HG03457 (cell line): ENCODE data around the gene ATG9B.

Source experiments
- ATAC-seq: cut with Tn5 transposase; IDR thresholded peaks from one replicate; pipeline ENCODE4 v1.9.1; 2021; ENCODE audit warnings: moderate number of reproducible peaks; ENCODE audit not compliant: unreplicated experiment

ATG9B gene

DNA sequence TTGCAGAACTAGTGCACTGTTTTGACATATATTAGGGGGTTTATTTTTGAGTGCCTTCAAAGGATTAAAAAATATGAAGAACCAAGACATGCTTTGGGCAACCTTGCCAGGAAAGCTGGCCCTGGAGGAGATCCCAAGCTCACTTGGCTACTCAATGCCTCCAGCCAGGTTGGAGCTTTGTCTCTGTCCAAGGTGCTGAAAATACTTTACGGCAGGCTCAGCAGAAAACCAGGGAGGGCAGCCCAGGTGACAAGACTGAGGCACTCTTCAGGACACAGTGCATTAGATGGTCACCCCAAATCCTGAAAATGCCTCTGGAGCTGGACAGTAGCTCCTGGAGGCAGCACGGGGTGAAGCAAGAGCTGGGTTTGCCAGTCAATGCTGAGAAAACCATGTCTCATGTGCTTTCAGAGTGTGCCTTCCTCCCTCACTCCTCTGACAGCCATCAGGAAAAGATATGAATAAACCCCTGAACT, 40.4 kb downstream of the ATG9B start:
- no peak for ATAC-seq

DNA sequence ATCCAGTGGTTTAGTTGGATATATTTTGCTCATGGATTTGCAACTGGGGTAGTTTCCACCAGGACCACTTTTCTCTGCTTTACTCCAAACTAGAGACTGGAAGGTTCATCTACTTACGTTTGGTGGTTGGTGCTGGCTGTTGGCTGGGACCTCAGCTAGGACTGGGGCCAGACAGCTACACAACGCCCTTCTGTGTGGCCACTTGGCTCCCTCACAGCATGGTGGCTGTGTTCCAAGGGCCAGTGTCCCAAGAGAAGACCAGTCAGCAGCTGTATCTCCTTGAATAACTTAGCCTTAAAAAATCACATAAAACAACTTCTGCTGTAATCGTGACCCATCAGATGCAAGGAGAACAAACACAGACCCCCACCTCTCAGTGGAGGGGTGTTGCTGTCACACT, 41.9 kb downstream of the ATG9B start:
- no peak for ATAC-seq

DNA sequence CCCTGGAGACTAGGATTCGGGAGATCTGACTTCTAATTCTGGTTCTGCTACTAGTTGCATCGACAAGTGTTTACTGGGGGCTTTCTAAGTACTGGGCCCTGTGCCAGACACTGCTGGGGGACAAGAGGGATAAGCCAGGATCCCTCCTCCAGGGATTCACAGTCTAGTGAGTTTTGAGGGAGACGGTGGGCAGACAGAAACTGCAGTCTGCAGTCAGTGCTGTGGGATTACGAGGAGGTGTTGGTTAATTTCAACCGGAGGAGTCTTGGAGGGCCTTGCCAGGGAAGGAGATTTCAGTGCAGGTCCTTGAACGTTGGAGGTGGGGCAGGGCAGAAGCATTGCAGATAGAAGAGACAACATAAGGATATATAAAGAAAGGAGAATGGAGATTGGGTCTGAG, 42.6 kb downstream of the ATG9B start:
- ATAC-seq = no peak

DNA sequence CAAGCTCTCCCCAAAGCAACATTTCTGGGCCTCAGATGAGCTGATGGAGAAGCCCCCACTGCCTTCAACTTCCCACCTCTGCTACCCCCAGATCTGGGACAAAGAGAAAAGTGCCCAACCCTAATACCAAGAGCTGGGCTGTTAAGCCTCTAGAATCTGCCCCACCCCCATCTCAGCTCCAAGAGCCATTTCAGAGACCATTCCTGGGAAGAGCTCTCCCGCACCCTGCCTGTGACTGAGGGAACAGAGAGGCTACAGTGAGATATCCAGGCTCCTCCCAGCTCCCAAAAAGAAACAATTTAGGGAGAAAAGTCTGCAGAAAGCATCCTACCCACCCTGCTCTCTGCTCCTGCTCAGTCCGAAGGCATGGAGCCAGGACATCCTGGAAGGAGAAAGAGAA, 43.6 kb downstream of the ATG9B start:
- no peak for ATAC-seq

DNA sequence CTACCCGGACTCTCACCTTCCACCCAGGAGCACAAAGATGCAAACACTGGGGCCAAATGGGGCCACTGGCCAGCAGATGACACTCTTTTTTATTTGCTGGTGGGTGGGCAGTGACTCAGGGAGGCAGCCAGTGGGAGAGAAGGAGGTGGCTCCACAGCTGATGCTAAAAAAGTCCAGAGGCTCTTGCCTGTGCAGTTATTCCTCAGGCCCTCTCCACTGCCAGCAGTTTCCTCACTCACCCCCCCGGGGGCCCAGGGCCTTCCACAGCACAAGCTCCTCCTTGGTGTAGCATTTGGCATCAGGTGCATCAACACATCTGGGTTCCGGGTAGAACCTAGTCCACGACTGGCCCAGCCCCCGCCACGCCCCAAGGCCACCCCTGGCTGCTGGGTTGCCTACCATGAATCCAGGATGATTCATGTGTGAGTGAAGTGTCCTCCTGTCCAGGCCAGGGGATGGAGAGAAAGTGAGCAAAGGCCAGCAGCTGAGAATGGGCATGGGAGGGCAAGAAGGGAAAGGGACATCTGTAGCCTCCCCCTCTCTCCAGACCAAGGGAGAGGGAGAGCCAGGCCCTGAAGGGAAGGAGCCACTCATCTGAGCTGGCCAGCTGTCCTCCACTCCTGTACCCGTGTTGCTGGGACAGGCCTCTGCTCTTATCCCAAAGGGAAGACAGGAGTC, 44.4 kb downstream of the ATG9B start:
- no peak for ATAC-seq

DNA sequence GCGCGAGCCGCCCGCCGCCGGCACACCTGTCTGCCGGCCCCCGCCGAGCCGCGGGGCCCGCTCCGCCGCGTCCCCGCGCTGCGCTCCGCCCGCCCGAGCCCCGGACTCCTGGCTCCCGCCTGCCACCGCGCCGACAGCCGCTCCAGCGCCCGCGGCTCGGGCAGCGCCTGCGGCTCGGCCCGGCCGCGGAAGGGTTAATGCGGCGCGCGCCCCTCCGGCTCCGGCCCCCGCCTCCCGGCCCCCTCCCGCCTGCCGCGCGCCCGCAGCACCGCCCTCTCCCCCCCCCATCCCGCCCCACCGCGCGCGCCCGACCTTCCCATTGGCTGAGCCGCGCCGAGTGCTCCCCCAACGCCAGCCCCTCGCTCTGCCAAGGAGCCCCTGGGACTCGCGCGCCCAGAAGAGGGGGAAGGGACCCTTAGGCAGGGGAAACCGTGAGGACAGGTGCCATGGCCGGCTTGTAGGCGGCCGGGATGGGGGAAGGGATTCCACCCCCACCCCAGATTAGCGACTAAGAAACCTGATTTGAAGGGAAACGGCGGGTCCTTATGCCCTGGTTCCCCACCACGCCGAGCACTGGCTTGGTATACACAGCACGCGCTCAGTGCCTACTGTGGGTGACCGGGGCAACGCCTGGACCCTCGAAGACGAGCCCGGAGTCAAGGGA, 46.0 kb downstream of the ATG9B start, which contains the start of gene KCNH2:
KCNH2 (minus strand) TSS at position 196 of the 664 bp plus-strand sequence. CDS start 408 bp downstream, outside the sequence.
- ATAC-seq = no peak

DNA sequence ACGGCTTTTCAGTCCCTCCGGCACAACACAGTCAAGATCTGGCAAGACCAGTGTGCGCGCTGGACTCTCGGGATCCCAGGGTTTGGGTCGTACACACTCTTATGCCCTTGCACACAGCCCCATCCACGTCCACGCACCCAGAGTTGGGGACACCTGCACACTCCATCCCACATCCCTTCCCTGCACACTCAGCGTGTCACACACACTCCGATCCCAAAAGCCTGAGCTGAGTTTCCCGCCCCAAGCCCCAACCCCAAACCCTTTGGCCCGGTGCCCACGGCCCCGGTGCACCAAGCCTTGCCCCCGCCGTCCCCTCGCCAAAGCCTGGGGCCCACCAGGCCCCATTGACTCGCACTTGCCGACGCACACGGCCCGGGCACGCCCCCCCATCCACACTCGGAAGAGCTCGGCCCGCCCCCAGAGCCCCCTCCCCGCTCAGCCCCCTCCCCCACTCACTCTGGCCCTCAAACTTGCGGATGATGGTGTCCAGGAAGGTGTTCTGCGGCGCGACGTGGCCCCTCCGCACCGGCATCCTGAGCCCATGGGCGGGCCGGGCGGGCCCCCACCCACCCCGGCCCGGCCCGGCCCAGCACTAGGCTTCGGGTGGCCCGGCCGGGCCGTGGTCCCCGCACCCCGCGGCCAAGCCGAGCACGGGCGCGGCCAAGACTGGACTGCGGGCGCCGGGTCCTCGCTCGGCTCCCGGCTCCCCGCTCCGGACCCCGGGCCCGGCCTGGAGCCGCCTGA, 46.7 kb downstream of the ATG9B start:
- ATAC-seq = no peak

DNA sequence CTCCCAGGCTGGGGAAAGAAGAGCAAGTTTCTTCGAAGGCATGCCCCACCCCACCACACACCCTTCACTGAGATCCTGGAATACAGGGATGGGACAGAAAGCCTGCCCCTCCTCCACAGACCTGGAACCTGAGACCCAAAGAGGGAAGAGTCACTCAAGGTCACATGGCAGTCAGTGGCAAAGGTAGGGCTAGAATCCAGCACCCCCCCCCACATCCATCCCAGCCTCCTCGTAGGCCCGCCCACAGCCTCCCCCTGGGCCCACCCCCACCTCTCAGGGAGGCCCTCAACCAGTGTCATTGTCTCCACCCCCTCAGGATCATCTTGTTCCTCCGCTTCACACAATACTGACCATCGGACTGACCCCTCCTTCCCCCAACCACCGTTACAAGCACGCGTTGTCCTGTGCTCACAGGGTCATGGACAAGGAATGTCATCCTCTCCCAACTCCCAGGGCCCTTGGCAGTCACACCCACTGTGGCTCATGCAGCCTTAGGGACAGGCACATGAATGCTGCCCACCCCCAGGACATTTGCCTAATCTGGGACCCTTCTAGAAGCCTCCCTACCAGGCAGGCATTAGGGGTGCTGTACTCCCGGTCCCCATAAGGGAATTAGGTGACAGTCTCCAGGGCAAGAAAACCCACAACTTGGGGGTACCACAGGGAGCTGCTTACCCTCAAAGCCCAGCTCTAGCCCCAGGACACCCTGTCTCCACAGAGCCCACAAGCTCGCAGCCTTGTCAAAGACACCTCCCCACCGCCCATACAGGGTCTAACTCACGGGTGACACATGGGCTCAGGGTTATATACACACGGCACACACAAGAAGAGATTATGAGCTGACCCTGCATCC, 47.5 kb downstream of the ATG9B start:
- ATAC-seq = no peak

DNA sequence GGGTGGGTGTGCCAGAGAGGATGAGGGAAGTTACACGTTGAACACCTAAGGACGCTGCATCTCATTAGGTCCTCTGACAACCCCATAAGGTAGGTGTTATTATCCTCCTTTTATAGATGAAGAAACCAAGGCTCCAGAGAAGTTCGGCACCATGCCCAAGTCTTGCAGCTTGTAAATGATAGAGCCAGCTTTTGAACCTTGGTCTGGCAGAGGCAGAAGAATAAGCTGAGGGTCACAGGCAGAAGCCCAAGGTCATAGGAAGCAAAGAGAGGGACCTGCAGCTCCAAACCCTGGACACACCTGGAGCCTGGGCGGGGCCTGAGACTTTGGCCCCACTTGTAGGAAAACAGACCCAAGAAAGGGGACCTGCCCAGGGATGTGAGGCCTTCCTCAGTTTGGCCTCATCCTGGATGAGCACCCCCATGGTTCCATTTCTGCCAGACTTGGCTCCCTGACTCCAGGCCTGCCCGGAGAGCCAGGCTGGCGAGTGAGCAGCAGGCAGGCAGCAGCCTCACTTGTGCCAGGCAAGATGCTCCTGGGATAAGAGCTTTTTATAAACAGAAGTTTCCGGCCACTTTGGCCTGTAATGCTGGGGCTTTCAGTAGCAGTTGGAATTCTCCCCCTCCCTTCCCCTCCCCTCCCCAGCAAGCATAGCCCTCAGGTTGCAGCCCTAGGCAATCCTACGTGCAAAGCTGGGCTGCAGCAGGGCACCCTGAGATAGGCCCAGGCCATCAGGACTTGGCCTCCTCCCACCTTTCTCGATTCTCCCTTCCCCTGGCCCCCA, 48.6 kb downstream of the ATG9B start:
- no peak for ATAC-seq

DNA sequence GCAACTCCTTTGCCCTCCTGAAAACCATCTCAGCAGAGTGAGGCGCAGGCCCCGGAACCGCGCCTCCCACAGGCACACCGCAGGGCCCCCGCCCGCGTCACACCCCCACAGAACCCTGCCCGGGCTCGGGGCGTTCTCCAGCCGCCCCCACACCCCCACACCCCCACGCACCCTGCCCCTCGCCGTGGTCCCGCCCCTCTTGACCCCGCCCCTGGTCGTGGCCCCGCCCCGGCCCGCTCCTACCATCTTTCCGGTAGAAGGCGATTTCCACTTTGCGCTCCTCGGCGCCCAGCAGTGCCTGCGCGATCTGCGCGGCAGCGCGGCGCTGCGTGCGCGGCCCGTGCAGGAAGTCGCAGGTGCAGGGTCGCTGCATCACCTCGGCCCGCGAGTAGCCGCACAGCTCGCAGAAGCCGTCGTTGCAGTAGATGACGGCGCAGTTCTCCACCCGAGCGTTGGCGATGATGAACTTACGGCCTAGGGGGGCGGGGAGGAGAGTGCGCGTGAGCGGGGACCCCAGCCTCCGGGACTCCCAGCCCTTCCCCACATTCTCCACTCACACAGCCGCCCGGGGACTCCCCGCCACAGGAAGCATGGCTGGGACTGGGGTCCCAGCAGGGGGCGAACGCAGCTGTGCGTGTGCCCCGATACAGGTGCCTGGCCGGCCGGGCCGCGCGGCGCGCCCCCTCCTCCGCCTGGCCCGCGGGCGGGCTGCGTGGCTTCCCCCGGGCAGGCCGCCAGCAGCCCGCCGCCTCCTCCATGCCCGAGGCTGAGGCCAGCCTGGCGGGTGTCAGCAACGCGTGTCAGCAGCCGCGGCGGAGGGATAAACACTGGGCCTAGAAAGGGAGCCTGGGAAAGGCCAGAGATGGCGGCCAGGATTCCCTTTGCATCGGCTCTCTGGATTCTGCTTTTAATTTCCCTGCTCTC, 49.6 kb downstream of the ATG9B start:
- ATAC-seq = peak; percentile 47

DNA sequence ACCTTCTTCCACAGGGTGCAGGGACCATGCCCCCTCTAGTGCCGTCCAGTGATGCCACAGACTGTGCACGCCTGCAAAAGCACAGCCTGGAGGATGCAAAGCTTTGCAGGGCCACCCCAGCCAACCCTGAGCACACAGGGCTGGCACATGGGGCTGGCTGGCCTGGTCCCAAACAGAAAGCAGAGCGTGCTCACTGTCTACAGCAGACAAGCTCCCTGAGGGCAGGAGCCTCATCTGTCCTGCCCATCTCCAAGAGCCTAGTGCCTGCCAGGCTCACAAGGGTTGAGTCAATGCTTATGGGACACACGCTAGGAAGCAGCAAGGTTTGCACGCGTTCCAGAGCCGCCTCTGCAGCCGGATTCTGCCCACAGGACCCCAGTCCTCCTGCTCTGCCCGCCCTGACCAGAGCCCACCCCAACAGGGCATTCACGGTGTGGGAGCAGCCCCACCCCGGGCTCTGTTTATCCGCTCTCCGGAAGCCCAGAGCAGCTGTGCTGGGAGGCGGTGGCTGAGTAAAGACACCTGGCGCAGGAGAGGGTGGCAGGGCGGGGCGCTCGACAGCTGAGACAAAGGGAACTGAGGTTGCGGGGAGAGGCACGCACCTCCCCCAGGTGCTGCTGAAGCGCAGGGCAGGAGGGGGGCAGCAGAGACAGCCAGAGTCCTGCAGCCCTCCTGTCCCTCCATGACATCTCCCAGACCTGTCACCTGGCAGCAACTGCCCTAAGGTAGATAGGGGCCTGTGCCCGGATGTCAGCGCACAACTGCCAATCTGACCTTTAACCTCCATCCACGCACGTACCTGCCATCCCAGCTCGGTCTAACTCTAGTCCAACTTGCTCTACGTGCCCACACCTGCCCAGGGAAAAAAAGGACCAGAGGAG, 50.5 kb downstream of the ATG9B start:
- ATAC-seq = no peak

DNA sequence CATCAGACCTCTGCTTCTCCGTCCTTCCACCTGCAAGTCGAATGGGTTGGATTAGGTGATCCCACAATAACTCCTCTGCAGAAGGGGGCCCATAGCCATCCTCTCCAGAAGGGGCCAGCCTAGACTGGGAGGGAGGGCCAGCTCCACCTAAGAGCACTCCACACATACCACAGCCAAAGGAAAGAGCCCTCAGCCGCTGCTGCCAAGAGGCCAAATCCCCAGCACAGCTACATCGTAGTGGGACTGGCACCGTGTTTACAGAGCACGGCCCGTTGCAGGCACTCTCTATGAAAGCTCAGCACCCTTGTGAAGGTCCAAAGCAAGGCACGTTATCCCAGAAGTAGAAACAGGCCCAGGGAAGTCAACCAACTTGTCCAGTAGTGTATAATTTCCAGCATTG, 51.6 kb downstream of the ATG9B start:
- no peak for ATAC-seq

DNA sequence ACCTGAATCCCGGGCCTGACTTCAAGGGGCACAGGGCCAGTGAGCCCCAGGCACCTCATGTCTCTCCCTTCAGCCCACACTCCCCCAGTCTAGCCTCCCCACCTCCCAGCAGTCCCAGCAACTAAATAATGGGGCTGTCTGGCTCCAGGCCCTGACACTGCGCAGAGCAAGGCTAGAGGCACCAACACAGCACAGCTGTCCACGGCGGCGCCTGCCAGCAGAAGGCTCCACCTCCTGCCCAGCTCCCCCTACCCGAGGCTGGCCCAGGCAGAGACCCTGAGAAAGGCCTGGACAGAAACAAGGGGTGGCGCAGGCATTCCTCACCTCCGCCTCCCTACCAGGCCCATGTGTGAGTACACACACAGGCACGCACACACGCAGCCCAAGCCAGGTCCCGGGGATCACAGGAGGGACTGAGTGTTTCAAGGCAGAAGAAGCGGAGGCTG, 52.2 kb downstream of the ATG9B start:
- ATAC-seq = no peak

DNA sequence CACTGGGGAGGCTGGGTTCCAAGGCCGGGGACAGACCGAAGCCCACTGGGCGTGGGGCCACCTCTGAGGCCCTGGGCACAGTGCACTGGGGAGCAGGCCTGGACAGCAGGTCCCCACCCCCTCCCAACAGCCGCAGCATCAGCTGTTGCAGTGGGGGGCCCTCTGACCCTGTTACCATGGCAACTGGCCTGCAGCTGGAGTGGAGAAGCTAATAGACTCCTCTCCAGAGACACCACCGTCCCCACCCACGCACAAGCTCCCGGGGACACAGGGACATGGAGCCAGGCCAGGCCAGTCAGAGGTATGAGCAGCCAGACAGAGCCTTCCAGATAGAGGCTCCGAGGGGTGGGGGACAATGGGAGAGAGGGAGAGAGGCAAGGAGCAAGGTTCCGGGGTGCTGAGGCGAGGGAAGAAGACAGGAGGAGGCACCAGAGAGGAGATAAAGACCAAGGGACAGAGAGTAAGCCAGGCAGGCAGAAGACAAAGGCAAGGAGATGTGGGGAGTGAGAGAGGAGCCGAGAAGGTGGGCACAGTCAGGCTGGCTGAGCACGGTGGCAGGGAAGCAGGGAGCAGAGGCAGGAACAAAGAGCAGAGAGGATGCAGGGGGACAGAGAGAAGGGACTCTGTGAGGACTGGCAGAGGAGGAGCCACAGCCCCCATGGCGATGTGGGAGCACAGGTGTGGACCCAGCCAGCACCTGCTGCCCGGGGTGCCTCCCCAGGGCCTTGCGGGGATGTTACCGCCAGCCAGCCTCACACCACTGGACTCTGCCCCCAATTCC, 52.9 kb downstream of the ATG9B start:
- no peak for ATAC-seq

DNA sequence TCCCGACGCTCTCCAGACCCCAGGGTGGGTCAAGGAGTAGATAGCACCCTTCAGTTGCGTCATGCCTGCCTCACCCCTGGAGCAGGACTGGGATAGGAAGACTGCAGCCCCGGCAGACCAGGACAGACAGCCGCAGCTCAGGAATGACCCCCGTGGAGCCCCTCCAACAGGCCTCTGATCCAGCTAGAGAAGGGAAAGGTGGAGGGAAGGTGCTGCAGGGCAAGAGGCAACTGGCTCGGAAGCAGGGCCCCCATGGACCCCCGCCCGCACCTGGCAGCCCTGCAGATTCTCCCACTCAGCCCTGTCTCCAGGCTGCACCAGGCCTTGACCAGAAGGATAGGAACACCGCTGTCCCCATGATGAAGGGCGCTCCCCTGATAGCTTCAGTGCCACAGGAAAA, 53.9 kb downstream of the ATG9B start:
- ATAC-seq = no peak

DNA sequence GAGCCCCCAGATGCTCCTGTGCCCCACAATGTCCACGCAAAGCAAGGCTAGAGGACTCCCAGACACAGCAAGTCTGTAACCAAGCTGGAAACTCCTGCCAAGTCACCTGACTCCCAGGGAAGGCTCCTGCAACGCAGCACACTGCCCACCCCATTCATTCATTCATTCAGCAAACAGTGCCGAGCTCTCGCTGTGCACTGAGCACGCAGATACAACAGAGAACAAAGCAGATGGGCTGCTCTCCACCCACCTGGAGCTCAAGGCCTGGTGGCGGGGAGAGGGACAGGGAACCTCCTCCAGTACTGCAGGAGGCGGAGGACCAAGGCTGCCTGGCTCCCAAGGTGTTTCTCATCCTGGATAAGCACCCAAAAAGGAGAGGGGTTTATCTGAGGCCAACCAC, 54.8 kb downstream of the ATG9B start:
- no peak for ATAC-seq

DNA sequence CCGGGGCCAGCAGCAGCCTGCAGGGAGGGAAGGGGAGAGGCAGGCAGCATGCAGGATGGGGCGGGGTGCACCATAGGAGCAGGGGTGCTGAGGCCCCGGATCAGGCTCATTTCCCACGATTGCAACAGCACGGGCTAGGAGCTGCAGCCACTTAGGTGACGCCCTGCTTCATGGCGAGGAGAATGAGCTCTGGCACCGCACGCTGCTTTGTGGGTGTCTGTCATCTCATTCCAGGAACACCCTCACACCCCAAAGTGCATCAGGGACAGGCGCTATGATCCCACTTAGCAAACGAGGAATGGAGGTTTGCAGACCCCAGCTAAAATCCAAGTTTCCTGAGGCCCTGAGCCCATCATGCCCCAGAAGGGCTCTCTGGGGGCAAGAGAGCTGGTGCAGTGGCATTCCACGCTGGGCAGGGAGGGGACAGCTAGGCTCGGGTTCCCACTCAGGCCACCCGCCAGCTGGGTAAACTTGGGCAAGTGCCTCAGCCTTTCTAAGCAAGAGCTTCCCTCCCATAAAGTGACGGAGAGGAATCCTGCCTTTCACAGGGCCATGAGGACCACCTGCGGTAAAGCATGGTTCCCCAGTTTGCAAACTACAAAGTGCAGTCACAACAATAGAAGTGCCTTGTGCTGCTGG, 55.4 kb downstream of the ATG9B start:
- no peak for ATAC-seq
